Stimulated activated CD8-positive, alpha-beta memory T cell treated with anti-CD3 and anti-CD28 coated beads, Interleukin-4, amount 100 ng/mL, for 48 hours (primary cell): ENCODE measurements around the gene PLEKHF1.
A peak's percentile ranks its signal among the peaks of the same experiment; 100 is the strongest.
"Not testable (repeated sequence)": the region's sequence is repeated elsewhere in the genome, so short reads cannot be mapped to it uniquely, and the experiment has no call there.

ENCODE experiments used
- DNase-seq: peaks from one replicate; pipeline ENCODE4 v3.0.0-alpha.2; 2020

The PLEKHF1 gene

DNA sequence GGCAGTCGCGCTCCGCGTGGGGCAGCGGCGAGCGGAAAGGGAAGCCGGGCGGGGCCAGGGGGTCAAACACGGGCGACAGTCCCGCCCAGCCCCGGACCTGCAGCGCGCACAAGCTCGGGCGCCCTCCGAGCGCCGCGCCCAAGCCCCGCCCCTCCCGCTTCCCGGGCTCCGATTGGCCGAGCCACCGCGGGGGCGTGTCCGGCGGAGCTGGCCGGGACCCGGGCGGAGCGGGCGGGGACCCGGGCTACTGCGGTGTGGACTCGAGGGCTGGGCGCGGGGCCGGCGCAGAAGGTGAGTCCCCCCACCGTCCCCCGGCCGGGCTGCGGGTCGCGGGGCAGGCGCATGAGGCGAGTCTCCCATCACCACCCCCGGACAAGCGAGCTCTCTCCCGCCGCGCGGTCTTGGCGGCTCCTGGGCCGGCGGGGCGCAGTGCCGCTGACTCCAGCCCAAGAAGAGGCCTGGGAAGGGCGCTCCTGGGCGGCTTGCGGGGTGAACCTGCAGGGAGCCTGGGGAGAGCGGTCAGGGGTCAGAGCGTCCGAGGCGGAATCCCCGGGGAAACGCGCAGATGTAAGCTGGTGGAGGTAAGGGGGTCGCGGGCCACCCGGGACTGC lies at the start of gene PLEKHF1:
Gene PLEKHF1 (plus strand): TSS at position 247 of the 611 bp plus-strand sequence. CDS start 8,379 bp downstream, outside the sequence.
- peak; percentile 93 for DNase-seq

DNA sequence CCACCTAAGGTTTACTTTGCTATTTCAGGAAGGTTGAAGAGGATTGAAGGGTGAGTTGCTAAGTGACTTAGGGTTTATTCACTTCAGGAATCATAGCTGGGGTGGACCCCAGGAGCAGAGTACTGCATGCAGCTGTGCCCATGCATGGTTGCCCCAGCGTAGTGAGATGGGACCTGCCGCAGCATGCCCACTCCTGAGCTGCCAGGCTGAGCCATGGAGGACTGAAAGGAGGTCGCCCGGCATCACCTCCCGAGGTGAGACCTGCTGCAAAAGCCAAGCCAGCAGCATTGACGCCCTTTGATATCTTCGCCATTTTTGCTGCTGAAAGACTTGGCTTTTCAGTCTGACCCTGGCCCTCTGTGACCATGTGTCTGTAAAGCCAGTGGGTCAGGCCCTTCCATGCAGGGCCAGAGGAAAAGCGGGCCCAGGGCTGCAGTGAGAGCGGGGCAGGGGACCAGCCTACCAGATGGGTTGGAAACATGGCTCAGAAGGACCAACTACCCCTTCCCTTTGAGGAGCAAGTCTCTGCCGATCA lies 49.3 kb upstream of the PLEKHF1 start:
- DNase-seq, result no peak

GRCh38 chr19:29616541-29616940 lies 48.7 kb upstream of the PLEKHF1 start:
- no peak for DNase-seq

GRCh38 chr19:29617366-29618266 lies 47.6 kb upstream of the PLEKHF1 start:
- no peak for DNase-seq

DNA sequence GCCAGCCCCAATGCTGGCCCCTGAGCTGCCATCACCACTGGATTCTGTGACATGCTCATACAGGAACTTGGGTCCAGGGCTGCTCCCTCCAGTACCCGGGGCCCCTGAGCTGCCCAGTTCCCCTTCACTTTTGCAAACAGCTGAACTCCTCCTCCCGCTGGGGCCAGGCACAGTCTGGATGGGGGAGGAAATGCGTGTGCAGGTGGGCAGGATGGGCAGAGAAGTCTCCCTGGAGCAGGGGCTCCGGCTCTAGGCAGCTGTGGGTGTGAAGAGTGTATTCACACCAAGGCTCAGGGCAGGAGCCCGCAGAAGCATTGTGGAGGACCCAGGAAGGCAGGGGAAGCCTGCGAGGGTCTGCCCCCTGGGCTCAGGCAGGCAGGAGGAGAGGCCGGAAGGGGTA lies 46.8 kb upstream of the PLEKHF1 start:
- DNase-seq, result no peak

GRCh38 chr19:29618871-29619270 lies 46.4 kb upstream of the PLEKHF1 start:
- DNase-seq, result no peak

DNA sequence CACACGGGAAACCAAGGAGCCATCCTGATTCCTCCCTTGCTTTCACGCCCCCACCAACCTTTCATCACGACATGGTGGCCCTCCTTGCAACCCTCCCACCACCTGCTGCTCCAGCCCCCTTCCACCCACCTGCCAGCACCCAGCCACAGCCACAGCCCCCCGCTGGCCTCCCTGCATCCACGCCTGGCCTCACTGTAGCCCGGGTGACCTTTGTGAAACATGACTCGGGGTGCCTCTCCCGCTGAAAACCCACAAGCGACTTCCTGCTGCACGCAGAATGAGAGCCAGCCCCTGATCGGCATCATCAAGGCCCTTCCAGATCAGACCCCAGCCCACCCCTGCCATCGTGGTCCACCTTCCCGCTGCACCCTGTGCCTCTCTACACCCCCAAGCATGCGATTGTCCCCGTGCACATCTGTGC lies 44.3 kb upstream of the PLEKHF1 start:
- DNase-seq, result peak; percentile 77

GRCh38 chr19:29622166-29623070 lies 42.8 kb upstream of the PLEKHF1 start:
- peak; percentile 61 for DNase-seq

GRCh38 chr19:29623726-29624488 lies 41.4 kb upstream of the PLEKHF1 start:
- DNase-seq, result peak; percentile 85

DNA sequence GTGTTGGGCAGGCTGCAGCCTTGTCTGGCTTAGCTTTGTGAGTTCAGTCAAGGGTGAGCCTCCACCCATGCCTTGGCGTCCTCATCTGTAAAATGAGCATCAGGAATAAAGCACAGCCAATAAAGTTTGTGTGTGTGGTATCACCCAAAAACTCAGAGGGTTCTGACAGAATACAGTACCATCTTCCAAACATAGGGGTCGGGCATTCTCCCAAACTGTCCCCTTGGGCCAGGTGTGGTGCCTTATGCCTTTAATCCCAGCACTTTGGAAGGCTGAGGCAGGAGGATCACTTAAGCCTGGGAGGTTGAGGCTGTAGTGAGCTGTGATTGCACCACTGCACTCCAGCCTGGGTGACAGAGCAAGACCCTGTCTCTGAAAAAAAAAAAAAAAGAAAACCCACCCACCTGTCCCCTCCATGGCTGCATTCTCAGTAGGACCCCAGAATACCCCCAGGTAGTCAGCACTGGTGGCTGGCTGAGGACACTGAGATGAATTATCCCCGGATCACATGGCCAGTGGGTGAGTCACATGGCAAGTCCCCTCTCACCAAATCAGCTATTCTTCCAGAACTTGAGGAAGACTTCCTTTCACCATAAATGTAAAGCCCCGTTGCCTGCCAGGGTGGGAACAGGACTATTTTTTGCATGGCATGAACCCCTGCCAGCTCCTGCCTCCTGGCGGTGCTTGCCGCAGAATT lies 40.6 kb upstream of the PLEKHF1 start:
- no peak for DNase-seq

GRCh38 chr19:29625186-29625651 lies 40.0 kb upstream of the PLEKHF1 start:
- DNase-seq, result no peak

- DNase-seq, result no peak
Measured at GRCh38 chr19:29626386-29626785, 38.9 kb upstream of the PLEKHF1 start.

DNA sequence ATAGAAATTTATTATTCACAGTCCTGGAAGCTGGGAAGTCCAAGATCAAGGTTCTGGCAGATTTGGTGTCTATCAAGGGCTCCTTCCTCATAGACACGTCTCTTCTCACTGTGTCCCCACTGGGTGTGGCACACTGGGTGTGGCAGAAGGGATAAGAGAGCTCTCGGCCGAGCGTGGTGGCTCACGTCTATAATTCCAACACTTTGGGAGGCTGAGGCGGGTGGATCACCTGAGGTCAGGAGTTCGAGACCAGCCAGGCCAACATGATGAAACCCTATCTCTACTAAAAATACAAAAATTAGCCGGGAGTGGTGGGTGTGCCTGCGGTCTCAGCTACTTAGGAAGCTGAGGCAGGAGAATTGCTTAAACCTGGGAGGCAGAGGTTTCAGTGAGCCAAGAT lies 38.4 kb upstream of the PLEKHF1 start:
- not testable (repeated sequence) for DNase-seq

GRCh38 chr19:29628661-29629385 lies 36.4 kb upstream of the PLEKHF1 start:
- no peak for DNase-seq

- no peak for DNase-seq
Measured at GRCh38 chr19:29629836-29630534, 35.3 kb upstream of the PLEKHF1 start.

DNA sequence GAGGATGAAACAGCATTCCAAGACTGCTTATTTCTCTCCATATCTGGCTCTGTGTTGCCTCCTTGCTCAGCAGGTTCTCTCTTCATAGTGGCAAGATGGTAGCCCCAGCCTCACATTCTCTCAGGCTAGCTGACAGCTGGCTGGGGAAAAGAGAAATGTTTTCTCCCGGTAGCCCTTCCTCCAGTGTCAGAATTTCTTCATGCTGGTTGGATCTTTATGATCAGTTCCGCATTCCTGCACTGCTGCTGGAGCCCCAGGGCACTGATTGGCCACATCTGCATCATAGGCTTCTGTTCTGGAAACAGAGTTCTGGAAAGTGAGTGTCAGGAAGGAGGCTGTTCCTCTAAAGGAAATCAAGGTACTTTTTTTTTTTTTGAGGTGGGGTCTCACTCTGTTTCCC lies 34.6 kb upstream of the PLEKHF1 start:
- DNase-seq, result no peak

DNA sequence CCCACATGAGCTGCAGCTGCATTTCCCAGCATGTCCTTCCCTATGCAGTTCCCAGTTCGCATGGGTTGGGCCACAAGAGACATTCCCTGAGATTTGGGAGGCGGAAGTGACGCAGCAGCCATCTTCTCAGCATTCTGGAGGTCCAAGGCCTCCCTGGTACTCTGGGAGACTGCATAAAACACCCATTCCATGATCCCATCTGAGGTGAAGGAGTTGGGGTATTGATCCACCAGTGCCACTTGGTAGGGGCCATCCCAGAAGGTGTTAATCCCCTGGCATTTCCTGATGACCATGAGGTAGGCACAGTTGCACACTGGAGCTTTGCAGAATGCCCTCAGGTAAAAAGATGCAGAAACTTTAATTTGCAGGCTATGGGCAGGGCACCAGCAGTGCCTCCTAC lies 33.8 kb upstream of the PLEKHF1 start:
- DNase-seq, result no peak

DNA sequence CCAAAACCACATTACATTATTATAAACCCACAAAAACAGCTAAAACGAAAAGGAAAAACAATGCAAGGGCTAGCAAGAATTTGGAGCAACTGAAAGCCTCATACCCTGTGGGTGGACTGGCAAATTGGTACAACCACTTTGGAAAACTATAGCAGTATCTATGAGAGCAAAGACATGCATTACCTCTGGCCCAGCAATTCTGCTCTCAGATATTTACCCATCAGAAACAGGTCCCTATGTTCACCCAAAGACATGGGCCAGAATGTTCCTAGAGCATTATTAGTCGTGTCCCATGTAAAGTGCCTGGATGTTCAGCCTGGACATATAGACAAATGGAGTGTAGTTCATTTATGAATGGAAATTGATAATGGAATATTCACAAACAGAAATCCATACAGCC lies 31.3 kb upstream of the PLEKHF1 start:
- no peak for DNase-seq

DNA sequence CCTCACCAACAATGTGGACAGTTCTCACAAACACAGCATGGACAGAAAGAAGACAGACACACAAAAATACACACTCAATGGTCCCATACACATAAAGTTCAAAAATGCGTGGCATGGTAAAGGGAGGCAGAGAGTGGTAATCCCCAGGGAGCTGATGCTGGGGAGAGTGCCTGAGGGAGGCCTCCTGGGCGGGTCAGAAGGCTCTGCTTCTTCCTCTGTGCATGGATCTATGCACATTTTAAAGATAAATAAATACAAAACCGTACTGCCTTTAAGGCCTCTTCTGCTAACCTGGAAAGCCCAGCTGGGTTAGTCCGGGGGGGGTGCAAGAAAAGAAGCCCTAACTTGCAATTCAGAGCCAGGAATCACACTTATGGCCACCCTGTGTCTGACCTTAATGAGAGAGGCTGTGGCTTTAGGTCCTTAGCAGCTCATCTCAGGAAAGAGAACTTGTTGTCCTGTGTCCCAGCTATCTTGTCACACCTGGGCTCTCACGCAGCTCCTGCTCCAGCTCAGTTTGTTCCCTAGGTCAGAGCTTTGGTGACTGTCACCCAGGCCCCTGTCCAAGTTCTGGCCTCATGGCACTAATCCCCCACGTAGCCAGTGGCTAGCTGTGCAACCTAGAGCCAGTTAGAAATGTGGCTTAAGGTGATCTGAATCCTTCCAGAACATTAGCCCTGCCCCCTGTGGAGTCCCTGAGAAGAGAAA lies 30.7 kb upstream of the PLEKHF1 start:
- no peak for DNase-seq
